WI38 (cell line): ENCODE data around the gene ESYT2.
A peak's percentile ranks its signal among the peaks of the same experiment; 100 is the strongest.

Source experiments
- H3K4me3 ChIP-seq: 2 replicates; pipeline ENCODE4 v1.5.1; 2011; ENCODE audit warnings: low read depth, mild to moderate bottlenecking, control low read depth, low read length
- TF ChIP-seq, protein P1 (sequence below): IDR thresholded peaks from 2 replicates; pipeline ENCODE4 v1.5.1; 2012; ENCODE audit warnings: low read depth, mild to moderate bottlenecking, control low read depth, low read length

Gene ESYT2

DNA sequence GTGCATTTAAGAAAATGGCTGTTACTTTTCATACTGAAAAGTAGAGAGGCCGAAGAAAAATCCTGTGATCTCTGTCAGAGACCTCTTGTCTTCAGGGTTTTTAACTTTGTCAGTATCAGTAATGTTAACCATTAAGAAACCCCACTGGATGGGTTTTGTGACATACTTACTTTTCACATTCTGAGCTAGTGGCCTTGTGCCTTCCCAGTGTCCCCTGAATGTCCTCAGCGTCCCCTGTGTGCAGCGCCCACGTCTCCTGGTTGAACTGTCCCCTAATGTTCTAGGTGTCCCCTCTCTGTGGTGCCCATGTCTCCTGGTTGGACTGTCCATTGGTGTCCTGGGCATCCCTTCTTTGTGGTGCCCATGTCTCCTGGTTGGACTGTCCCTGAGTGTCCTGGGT, 36.7 kb upstream of the ESYT2 start:
- TF ChIP-seq, protein P1, sequence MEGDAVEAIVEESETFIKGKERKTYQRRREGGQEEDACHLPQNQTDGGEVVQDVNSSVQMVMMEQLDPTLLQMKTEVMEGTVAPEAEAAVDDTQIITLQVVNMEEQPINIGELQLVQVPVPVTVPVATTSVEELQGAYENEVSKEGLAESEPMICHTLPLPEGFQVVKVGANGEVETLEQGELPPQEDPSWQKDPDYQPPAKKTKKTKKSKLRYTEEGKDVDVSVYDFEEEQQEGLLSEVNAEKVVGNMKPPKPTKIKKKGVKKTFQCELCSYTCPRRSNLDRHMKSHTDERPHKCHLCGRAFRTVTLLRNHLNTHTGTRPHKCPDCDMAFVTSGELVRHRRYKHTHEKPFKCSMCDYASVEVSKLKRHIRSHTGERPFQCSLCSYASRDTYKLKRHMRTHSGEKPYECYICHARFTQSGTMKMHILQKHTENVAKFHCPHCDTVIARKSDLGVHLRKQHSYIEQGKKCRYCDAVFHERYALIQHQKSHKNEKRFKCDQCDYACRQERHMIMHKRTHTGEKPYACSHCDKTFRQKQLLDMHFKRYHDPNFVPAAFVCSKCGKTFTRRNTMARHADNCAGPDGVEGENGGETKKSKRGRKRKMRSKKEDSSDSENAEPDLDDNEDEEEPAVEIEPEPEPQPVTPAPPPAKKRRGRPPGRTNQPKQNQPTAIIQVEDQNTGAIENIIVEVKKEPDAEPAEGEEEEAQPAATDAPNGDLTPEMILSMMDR = no peak
- H3K4me3 ChIP-seq = no peak overlapping the region

DNA sequence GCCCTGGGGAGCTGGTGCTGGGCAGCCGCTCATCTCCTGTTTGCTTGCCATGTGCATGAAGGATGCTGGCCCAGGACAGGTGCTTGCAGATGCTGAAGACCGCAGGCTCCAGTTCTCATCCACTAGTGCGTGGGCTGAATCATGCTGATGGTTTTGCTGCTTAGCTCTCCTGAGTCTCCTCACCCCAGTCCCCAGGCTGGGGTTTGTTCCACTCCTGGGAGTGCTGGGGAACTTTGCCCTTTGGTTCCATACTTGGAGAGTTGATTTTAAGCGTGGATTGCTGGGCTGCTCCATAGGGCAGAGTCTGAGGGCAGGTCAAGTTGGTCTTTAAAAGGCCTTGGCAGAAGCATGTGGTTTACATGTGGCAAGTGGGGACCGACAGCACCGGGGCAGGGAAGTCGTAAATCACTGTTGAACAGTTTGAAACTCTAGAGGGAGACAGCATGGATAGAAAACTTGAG, 36.2 kb upstream of the ESYT2 start:
- no peak overlapping the region for H3K4me3 ChIP-seq
- TF ChIP-seq, protein P1 = no peak

DNA sequence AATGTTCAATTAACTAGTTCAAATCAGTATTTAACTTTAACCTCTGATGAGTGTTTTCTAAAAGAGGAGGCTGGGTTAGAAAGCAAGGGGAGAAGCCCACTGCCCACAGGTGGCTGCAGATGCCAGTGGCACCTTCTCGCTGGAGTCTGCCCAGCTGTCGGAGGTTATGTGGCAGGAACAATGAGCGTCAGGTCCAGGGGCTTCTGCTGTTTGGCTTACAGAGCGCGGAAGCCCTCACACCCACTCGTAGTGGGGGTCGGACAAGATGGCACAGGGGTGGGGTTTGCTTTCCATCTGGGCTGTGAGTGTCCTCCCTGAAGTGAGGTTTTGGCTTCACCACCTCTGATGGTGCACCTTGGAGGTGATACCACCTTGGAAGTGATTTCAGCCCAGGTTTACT, 35.5 kb upstream of the ESYT2 start:
- H3K4me3 ChIP-seq = no peak overlapping the region
- TF ChIP-seq, protein P1 = no peak

DNA sequence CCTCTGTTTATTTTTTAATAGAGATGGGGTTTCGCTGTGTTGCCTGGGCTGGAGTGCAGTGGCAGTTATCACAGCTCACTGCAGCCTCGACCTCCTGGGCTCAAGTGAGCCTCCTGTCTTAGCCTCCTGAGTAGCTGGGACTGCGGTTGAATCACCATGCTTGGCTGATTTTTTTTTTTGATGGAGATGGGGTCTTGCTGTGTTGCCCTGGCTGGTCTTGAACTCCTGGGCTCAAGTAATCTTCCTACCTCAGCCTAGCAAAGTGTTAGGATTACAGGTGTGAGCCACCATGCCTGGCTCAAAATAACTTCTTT, 35.2 kb upstream of the ESYT2 start:
- TF ChIP-seq, protein P1 = no peak
- H3K4me3 ChIP-seq = peak overlapping the region; percentile 54

DNA sequence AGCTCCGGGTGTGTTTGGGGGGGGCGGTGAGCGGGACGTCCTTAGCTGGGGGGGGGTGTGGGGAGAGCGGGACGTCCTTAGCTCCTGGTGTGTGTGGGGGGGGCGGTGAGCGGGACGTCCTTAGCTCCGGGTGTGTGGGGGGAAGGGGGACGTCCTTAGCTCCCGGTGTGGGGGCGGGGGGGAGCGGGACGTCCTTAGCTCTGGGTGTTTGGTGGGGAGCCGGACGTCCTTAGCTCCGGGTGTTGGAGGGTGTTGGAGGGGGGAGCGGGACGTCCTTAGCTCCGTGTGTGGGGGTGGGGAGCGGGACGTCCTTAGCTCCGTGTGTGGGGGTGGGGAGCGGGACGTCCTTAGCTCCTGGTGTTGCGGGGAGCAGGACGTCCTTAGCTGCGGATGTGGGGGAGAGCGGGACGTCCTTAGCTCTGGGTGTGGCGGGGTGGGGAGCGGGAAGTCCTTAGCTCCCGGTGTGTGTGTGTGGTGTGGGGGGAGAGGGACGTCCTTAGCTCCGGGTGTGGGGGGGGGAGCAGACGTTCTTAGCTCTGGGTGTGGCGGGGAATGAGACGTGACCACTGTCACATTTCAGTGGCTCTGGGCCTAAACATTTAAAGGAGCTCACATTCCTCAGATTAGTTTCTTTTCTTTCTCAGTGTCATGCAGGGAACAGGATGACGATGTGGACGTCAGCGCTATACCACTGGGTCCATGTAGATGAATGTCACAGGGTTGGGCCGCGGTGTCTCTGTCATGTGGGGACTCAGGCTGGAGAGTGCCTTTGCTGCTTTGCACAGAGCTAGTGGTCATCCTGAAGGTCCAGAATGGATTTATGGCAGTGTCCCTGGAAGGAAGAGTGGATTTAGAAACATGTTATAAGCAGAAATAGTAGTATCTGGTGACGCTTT, 34.5 kb upstream of the ESYT2 start:
- TF ChIP-seq, protein P1 = no peak
- peak overlapping the region; percentile 54 for H3K4me3 ChIP-seq

DNA sequence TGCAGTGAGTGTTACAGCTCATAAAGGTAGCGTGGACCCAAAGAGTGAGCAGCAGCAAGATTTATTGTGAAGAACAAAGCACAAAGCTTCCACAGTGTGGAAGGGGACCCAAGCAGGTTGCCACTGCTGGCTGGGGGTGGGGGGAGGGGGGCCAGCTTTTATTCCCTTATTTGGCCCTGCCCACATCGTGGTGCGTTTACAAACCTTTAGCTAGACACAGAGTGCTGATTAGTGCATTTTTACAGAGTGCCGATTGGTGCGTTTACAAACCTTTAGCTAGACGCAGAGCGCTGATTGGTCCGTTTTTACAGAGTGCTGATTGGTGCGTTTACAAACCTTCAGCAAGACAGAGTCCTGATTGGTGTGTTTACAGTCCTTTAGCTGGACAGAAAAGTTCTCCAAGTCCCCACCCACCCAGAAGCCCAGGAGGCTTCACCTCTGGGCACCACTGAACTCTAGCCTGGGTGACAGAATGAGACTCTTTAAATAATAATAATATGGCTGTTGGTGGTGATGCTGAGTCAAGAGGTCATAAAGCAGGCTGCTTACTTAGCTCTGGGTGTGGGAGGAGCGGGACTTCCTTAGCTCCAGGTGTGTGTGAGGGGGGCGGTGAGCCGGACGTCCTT, 33.8 kb upstream of the ESYT2 start:
- H3K4me3 ChIP-seq = peak overlapping the region; percentile 54

DNA sequence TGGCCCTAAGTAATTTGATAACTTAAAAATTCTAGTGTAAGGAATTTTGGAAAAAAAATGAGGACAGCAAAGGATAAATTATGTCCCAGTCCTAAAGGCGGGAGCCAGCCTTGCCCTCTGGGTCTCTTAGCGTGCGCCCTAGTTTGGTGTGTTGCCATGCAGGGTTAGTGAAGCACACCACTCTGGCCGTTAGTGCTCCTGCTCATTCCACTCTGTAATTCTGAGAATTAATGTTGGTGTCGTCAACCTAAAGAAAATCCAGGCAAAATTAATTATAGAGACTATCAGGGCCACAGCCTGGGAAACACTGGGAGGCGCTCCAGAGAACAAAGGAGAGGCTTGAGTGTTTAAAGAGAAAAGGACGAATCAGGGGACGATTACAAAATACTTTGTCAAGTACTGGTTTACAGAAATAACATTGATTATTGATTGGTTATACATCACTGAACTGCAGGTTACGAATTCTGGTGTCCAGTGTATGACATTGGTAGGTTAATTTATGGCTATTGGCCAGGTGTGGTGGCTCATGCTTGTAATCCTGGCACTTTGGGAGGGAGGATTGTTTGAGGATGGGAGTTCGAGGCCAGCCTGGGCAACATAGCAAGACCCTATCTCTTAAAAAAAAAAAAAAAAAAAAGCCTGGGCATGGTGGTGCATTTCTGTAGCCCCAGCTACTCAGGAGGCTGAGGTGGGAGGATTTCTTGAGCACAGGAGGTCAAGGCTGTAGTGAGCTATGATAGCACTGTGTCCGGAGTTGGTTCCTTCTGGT, 32.8 kb upstream of the ESYT2 start:
- H3K4me3 ChIP-seq = no peak overlapping the region

More for the DNA sequence above, 32.8 kb upstream of the ESYT2 start:
- TF ChIP-seq, protein P1 = no peak
